Gastrocnemius medialis (tissue), 4 donors: ENCODE data around the gene HYDIN.

Experiments
- POLR2A ChIP-seq, 2 donors: fragments of 450-650 bp; IDR thresholded peaks; one replicate each; pipeline ENCODE4 v1.6.1; 2017; ENCODE audit warnings: antibody characterized with exemption in 2 of 2, mild to moderate bottlenecking in 2 of 2, moderate library complexity in 2 of 2
- TF ChIP-seq, protein P1 (sequence below), 5 experiments: fragments of 450-650 bp in 3 of 5; fragments of 200-600 bp in 2 of 5; sonication (generic) in 2 of 5; IDR thresholded peaks in 4 of 5; conservative IDR thresholded peaks in 1 of 5; 1 replicate in 4 of 5; 2 replicates in 1 of 5; pipeline ENCODE4 v1.5.1; 2016 to 2019; ENCODE audit warnings: antibody characterized with exemption in 5 of 5, mild to moderate bottlenecking in 3 of 5, moderate library complexity in 3 of 5

DNA sequence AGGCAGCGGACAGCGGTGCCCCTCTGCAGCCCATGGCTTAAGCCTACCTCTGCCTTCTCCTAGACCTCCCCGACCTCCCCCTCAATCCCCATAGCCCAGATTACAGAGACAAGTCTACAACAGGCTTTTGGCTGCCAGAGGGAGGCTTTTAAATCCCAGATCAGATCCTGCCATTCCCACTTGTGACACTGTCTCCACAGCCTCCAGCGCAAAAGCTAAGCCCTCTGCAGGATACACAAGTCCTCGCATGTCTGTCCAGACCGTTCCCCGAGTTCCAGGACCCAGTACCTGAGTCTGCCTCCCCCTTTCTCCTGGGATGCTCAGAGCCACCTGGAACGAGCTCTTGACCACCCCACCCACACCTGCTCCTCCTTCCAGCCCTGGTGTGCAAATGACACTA lies 460.8 kb downstream of the HYDIN start:
- TF ChIP-seq, protein P1, sequence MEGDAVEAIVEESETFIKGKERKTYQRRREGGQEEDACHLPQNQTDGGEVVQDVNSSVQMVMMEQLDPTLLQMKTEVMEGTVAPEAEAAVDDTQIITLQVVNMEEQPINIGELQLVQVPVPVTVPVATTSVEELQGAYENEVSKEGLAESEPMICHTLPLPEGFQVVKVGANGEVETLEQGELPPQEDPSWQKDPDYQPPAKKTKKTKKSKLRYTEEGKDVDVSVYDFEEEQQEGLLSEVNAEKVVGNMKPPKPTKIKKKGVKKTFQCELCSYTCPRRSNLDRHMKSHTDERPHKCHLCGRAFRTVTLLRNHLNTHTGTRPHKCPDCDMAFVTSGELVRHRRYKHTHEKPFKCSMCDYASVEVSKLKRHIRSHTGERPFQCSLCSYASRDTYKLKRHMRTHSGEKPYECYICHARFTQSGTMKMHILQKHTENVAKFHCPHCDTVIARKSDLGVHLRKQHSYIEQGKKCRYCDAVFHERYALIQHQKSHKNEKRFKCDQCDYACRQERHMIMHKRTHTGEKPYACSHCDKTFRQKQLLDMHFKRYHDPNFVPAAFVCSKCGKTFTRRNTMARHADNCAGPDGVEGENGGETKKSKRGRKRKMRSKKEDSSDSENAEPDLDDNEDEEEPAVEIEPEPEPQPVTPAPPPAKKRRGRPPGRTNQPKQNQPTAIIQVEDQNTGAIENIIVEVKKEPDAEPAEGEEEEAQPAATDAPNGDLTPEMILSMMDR (IDR thresholded peaks at IDR 0.05 in 4 of 5, conservative IDR thresholded peaks at IDR 0.05 in 1 of 5), result no peak
- no peak for TF ChIP-seq POLR2A (IDR thresholded peaks at IDR 0.05)
